ENCODE results near the gene CELF4.
A peak's percentile ranks its signal among the peaks of the same experiment; 100 is the strongest.

Gene CELF4

DNA sequence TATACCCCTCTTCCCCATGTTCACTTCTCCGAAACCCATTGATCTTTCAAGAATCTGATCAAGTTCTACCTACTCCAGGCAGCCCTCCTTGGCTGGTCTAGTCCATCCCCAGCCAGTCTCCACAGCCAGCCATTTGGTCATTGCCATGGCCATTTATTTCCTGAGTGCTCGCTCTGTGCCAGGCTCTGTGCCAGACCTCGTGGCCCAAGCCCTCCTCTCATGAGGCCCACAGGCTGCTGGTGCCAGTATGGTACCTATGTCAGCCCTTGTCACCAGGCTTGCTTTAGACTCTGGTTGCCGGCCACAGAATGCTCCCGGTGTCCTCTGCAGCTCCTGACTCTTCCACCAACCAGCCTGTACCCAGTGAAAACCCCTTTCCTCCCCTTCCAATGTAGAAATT, 78.8 kb downstream of the CELF4 start:
- TF ChIP-seq CTCF (IDR thresholded peaks at IDR 0.05; ENCODE audit: extremely low read depth, insufficient read depth, missing control alignments), result no peak
- in situ Hi-C loops (cut with MboI; ENCODE audit: low pct_unique_long_range_greater_than_20kb, low sequenced_read_pairs, unreplicated experiment), result no loop called here

GRCh38 chr18:37484983-37485834, 80.4 kb downstream of the CELF4 start:
- DNase-seq (ENCODE audit: low spot score), result no peak
- in situ Hi-C loops (cut with MboI; ENCODE audit: low pct_unique_long_range_greater_than_20kb, low sequenced_read_pairs, unreplicated experiment), result no loop called here
- peak; percentile 42 for TF ChIP-seq CTCF (IDR thresholded peaks at IDR 0.05; ENCODE audit: extremely low read depth, insufficient read depth, missing control alignments)

More for the DNA sequence above, 78.8 kb downstream of the CELF4 start:
- DNase-seq (ENCODE audit: low spot score), result no peak

GRCh38 chr18:37483984-37484819, 81.4 kb downstream of the CELF4 start:
- no peak for DNase-seq (ENCODE audit: low spot score)
- no peak for TF ChIP-seq CTCF (IDR thresholded peaks at IDR 0.05; ENCODE audit: extremely low read depth, insufficient read depth, missing control alignments)
- in situ Hi-C loops (cut with MboI; ENCODE audit: low pct_unique_long_range_greater_than_20kb, low sequenced_read_pairs, unreplicated experiment), result no loop called here

GRCh38 chr18:37483221-37483971, 82.2 kb downstream of the CELF4 start:
- DNase-seq (ENCODE audit: low spot score), result no peak
- in situ Hi-C loops (cut with MboI; ENCODE audit: low pct_unique_long_range_greater_than_20kb, low sequenced_read_pairs, unreplicated experiment), result no loop called here
- no peak for TF ChIP-seq CTCF (IDR thresholded peaks at IDR 0.05; ENCODE audit: extremely low read depth, insufficient read depth, missing control alignments)

DNA sequence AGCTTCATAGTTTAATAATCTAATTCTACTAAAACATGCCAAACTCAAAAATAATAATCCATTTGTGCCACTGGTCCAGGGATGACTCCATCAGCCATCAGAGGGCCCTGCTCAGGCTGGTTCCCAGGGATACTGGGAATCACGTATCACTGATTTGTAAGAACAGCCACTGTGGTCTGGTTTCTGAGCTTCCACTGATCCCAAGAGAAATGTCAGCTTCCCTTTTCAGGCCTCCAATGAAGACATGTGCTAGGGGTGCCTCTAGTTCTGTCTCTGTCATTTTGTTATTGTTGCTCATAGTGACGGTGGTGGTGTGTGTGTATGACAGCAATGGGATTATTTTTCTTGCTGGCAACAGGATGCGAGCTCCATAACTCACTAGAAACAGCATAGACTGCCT, 83.2 kb downstream of the CELF4 start:
- in situ Hi-C loops (cut with MboI; ENCODE audit: low pct_unique_long_range_greater_than_20kb, low sequenced_read_pairs, unreplicated experiment), result no loop called here
- DNase-seq (ENCODE audit: low spot score), result no peak
- no peak for TF ChIP-seq CTCF (IDR thresholded peaks at IDR 0.05; ENCODE audit: extremely low read depth, insufficient read depth, missing control alignments)

GRCh38 chr18:37482002-37482401, 83.6 kb downstream of the CELF4 start:
- TF ChIP-seq CTCF (IDR thresholded peaks at IDR 0.05; ENCODE audit: extremely low read depth, insufficient read depth, missing control alignments), result no peak
- in situ Hi-C loops (cut with MboI; ENCODE audit: low pct_unique_long_range_greater_than_20kb, low sequenced_read_pairs, unreplicated experiment), result no loop called here
- no peak for DNase-seq (ENCODE audit: low spot score)
